GM18520 (cell line): ENCODE results near the gene HSD17B8.
A peak's percentile ranks its signal among the peaks of the same experiment; 100 is the strongest.

Experiments used
- ATAC-seq: cut with Tn5 transposase; IDR thresholded peaks from one replicate; pipeline ENCODE4 v1.9.1; 2021; ENCODE audit not compliant: unreplicated experiment

HSD17B8 gene

GRCh38 chr6:33204415-33205190, at the start of gene HSD17B8:
Gene HSD17B8 (plus strand): TSS chr6:33204655. CDS start chr6:33204669, 14 bp downstream.
- peak; percentile 40 for ATAC-seq

DNA sequence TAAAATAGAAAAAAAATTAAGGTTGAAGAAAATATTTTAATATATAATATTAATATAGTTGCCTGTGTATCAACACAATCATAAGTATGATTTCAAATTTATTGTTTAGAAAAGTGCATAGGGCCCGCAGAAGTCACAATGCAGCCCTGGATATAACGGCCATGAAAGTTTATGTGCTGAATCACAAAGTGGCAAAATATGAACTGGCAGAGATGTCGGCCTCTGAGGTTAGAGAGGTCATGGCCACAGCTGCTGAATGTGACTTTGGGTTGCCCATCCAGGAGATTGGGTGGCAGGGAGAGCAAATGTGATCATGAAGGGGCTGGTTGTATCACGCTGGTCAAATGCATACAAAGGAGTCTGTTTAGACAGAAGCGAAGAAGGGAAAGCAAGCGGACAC, 47.9 kb upstream of the HSD17B8 start:
- ATAC-seq = no peak

GRCh38 chr6:33156964-33157363, 47.5 kb upstream of the HSD17B8 start:
- ATAC-seq = no peak

- ATAC-seq = no peak
These were observed 44.4 kb upstream of the HSD17B8 start for GRCh38 chr6:33160096-33160495.

DNA sequence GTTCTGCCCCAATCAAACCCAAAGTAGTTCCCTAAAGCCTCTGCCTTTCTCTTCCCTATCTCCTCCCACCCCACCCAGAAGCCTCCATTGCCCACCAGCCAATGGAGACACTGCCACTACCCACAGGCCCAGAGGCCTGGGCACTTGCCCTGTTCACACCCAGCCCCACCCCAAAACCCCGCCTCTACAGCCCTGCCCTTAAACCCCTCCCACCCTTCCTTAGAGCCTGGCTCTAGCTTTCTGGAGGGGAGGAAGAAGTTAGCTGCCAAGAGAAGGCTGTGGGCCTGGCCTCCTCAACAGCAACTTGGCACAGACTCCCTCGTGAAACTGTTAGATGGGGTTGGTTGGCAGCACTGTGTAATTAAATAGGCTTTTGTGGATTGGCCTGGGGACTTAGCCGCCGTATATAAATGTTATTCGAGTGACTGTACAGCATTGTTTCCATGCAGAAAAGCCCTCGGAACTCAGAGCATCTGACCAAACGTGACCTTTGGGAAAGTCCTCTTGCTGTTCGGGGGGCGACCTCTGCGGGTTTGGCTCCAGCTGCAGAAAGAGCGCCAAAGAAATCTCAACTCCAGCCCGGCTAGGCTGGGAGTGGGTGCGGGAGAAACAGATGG, 43.6 kb upstream of the HSD17B8 start:
- no peak for ATAC-seq

DNA sequence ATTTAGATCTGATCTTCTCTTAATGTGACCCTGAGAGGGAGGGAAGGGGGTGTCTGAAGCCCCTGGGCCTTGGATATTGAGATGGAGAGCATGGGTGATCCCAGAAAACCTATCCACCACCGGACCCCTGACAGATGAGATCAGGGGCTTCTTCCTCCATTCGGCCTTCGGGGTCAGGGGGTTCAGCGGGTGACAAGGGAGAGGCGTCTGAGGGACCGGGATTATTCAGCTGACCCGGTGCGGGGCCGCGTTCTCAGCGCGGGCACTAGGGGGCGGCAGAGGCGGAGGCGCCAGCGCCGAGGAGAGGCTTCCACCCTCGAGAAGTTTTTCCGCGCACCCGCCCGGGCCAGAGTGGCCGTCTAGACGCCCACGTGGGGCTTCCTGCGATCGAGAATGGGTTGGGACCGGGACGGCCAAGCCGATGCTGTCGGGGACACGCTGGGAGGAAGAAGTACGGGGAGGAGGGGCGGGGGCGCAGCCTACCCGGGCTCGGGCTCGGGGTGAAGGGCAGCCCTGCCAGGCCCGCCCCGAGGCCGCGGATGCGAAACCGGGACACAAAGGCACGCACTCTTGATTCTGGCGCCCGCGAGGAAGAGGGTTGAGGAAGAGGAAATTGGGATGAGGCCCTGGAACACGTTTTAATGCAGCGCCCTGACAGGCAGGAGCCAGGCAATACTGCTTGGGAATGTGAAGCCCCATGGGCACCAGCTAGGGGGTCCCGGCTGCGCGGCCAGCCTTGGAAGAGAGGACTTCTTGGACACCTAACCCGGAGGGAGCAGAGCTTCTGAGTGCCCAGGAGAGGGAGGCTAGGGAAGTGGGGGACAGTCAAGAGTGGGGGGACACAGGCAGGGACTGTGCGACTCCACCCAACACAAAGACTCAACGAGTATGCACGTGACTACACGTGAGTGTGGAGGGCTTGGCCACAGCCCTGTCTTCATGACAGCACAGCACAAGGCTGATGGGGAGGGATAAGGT, 42.8 kb upstream of the HSD17B8 start:
- ATAC-seq = peak; percentile 48

GRCh38 chr6:33163540-33163939, 40.9 kb upstream of the HSD17B8 start:
- no peak for ATAC-seq

DNA sequence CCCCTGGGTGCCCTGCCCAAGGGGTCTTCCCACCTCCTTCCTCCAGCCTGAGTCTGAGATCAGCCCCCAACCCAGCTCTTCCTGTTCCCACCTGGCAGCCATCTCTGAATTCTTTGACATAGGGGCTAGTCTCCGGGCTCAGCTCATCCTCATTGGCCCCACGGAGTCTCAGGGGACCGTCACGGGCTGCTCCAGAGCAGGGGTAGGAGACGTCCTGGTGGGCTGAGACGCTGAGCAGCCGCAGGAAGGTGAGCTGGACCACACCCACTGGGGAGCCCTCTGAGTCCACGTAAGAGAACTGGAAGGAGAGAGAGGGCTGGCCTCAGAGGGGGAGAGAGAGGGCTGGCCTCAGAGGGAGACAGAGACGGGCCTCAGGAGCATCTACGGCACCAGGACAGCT, 40.3 kb upstream of the HSD17B8 start:
- ATAC-seq = no peak

GRCh38 chr6:33164665-33165373, 39.6 kb upstream of the HSD17B8 start:
- no peak for ATAC-seq

GRCh38 chr6:33165581-33166258, 38.7 kb upstream of the HSD17B8 start:
- ATAC-seq = no peak

DNA sequence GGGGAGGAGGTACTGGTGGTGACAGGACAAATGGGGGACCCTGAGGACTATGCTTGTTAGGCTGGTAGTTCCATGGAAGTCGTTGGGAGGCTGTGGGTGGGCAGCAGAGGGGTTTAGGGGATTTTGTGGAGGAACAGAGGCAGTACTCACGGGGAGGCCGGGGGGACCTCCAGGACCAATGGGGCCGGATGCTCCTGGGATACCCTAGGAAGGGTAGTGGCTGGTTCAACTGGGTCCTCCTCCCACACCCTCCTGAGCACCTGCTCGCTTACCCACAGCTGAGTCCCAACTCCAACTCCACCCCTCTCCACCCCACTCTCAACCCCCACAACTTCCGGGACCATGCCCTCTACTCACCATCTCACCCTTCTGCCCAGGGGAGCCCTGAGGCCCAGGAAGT, 38.1 kb upstream of the HSD17B8 start:
- ATAC-seq = no peak

- ATAC-seq = no peak
These were observed 37.6 kb upstream of the HSD17B8 start for GRCh38 chr6:33166811-33167210.

DNA sequence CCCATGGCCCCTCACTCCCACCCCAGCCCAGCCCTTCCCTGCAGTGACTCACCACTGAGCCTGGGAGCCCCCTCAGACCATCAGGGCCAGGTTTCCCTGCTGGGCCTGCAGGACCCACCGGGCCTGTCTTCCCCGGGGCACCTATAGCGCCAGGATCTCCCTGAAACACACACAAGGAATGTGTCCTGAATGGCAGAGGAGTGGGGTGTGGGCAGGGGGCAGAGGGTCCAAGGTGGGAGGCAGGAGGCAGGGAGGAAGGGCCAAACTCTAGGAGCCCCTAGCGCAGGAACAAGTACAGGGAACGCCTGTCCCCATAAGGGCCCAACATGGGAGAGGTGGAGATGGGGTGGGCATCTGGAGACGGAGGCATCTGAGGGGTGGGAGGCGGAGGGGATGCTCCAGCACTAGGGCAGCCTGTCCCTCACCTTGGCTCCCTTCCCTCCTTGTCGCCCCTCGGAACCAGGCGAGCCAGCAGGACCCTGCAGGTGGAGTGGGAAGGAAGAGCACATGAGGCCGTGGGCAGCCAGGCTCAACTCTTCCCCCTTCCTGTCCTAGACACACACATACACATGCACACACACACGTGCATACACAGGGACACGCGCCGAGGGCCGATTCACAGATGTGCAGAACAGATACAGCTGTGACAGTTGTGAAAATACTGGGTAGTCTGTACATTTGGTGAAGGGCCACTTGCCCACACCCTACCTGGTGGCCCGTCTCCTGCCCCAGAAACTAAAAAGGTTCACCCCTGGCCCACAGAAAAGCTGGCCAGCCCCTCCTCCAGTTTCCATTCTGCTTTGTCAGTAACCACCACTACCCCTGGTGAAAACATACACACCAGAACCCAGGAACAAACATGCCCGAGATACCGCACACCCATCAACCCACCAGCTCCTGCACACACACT, 36.8 kb upstream of the HSD17B8 start:
- ATAC-seq = no peak

DNA sequence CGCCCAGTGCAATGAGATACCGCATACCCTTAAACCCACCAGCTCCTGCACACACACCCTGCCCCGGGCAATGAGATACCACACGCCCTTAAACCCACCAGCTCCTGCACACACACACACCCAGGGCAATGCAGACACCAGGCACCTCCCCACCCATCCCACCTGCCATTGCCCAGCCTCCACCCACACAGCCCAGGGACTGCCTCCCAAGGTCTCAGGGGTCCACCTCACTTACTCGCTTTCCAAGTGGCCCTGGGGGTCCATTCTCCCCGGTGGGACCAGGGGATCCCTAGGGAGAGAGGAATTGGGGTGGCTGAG, 36.2 kb upstream of the HSD17B8 start:
- no peak for ATAC-seq

GRCh38 chr6:33168639-33169038, 35.8 kb upstream of the HSD17B8 start:
- ATAC-seq = no peak

- ATAC-seq = no peak
These were observed 34.9 kb upstream of the HSD17B8 start for GRCh38 chr6:33169291-33170175.

- ATAC-seq = no peak
These were observed 34.1 kb upstream of the HSD17B8 start for GRCh38 chr6:33170176-33171015.
